HepG2 (cell line): ENCODE measurements around the gene ATRN. TPM values are rescaled to one million over a fixed set of nuclear protein-coding genes. Genes with fewer than 3 reads are reported as not detected.
A peak's percentile ranks its signal among the peaks of the same experiment; 100 is the strongest.

ENCODE experiments used
- AGO2 ChIP-seq: fragments of 200-400 bp; formaldehyde crosslinking; optimal IDR thresholded peaks from 2 replicates; pipeline ENCODE3; 2017; ENCODE audit warnings: mild to moderate bottlenecking, low read depth, low read length, moderate library complexity
- ATF5 ChIP-seq: sonication (generic); formaldehyde crosslinking; IDR thresholded peaks from 2 replicates; pipeline ENCODE4 v1.4.0; 2020; ENCODE audit warnings: mild to moderate bottlenecking, low read depth, missing genetic modification reagents
- BCLAF1 ChIP-seq: fragments of 450-650 bp; IDR thresholded peaks from 2 replicates; pipeline ENCODE4 v1.6.1; 2017; ENCODE audit warnings: mild to moderate bottlenecking
- DDIT3 ChIP-seq: sonication (generic); formaldehyde crosslinking; IDR thresholded peaks from 2 replicates; pipeline ENCODE4 v1.4.0; 2020; ENCODE audit warnings: mild to moderate bottlenecking, missing genetic modification reagents
- FOXC1 ChIP-seq: sonication (generic); formaldehyde crosslinking; IDR thresholded peaks from 2 replicates; pipeline ENCODE4 v1.8.0; 2022; ENCODE audit warnings: mild to moderate bottlenecking, missing genetic modification reagents, borderline replicate concordance
- HDAC6 ChIP-seq: fragments of 200-600 bp; sonication (generic); IDR thresholded peaks from 2 replicates; pipeline ENCODE4 v1.7.0; 2017; ENCODE audit warnings: mild to moderate bottlenecking, antibody characterized with exemption, low read length, low read depth
- NCOR1 ChIP-seq: fragments of 200-600 bp; sonication (generic); IDR thresholded peaks from 2 replicates; pipeline ENCODE4 v1.7.0; 2017; ENCODE audit warnings: antibody characterized with exemption, low read length, borderline replicate concordance
- POGK ChIP-seq: sonication (generic); formaldehyde crosslinking; conservative IDR thresholded peaks from 2 replicates; pipeline ENCODE4 v1.8.0; 2022; ENCODE audit warnings: mild to moderate bottlenecking, moderate library complexity, missing genetic modification reagents
- SPEN ChIP-seq: sonication (generic); formaldehyde crosslinking; IDR thresholded peaks from 2 replicates; pipeline ENCODE4 v1.5.1; 2020; ENCODE audit warnings: low read depth, mild to moderate bottlenecking, missing genetic modification reagents
- TOE1 ChIP-seq: sonication (generic); formaldehyde crosslinking; IDR thresholded peaks from 2 replicates; pipeline ENCODE4 v1.4.0; 2020; ENCODE audit warnings: mild to moderate bottlenecking, missing genetic modification reagents
- UBTF ChIP-seq: sonication (generic); formaldehyde crosslinking; IDR thresholded peaks from 2 replicates; pipeline ENCODE4 v1.4.0; 2020; ENCODE audit warnings: mild to moderate bottlenecking, missing genetic modification reagents
- YEATS2 ChIP-seq: sonication (generic); formaldehyde crosslinking; IDR thresholded peaks from 2 replicates; pipeline ENCODE4 v1.4.0; 2020; ENCODE audit warnings: missing genetic modification reagents, borderline replicate concordance
- ZFP37 ChIP-seq: sonication (generic); formaldehyde crosslinking; IDR thresholded peaks from 2 replicates; pipeline ENCODE4 v1.4.0; 2020; ENCODE audit warnings: missing genetic modification reagents, borderline replicate concordance
- ZNF20 ChIP-seq: sonication (generic); formaldehyde crosslinking; IDR thresholded peaks from 2 replicates; pipeline ENCODE4 v1.4.0; 2020; ENCODE audit warnings: mild to moderate bottlenecking, moderate library complexity, missing genetic modification reagents
- ZNF276 ChIP-seq: sonication (generic); formaldehyde crosslinking; IDR thresholded peaks from 2 replicates; pipeline ENCODE4 v1.4.0; 2020; ENCODE audit warnings: mild to moderate bottlenecking, low read depth, missing genetic modification reagents
- ZNF296 ChIP-seq: sonication (generic); formaldehyde crosslinking; conservative IDR thresholded peaks from 2 replicates; pipeline ENCODE4 v1.5.0; 2020; ENCODE audit warnings: mild to moderate bottlenecking, missing genetic modification reagents
- ZNF616 ChIP-seq: sonication (generic); formaldehyde crosslinking; IDR thresholded peaks from 2 replicates; pipeline ENCODE4 v1.5.0; 2020; ENCODE audit warnings: low read depth, mild to moderate bottlenecking, missing genetic modification reagents
- polyA plus RNA-seq, 8 experiments: library from polyadenylated mRNA; depleted of rRNA in 3 of 8; stranded (reverse) in 7 of 8; unstranded in 1 of 8; fragments of >200 nt; fragmentation: Illumina TruSeq in 4 of 8; extraction: Trizol in 4 of 8; gene quantifications; 2 replicates each; pipeline versions ENCODE4 v1.2.1 to v1.2.3, GENCODE V29; 2011 to 2016; ENCODE audit warnings: low read depth in 4 of 8, missing spikeins in 1 of 8, mixed read lengths in 1 of 8; ENCODE audit not compliant: insufficient read depth in 1 of 8
- total RNA-seq, 5 experiments: library from RNA; depleted of rRNA; stranded (reverse); fragments of >200 nt; fragmentation: Illumina TruSeq; extraction: Trizol; gene quantifications; 2 replicates each; pipeline ENCODE4 v1.2.3, GENCODE V29; 2016; ENCODE audit warnings: low read depth in 1 of 5

The ATRN gene
- total and polyA plus RNA-seq, 2 of the 13 experiments (the other 11 are each of a cell fraction or from before 2014, with no cell fraction given): 44.2 to 81.1 TPM

GRCh38 chr20:3628502-3629314, 157.9 kb downstream of the ATRN start (continued):
- TF ChIP-seq POGK (CRISPR knock-in tag) (peak; percentile 74; the same call in 1 of the 2 replicates), ZNF276 (0 out of 2 replicates have a peak, but pooled peaks have one; percentile 43), FOXC1 (CRISPR knock-in tag) (peak; percentile 96), ZFP37 (CRISPR knock-in tag) (peak; percentile 89; the same call in 1 of the 2 replicates), BCLAF1 (no peak), SPEN (CRISPR knock-in tag) (peak; percentile 91; the same call in 1 of the 2 replicates), ZNF296 (CRISPR knock-in tag) (no peak), AGO2 (no peak), YEATS2 (CRISPR knock-in tag) (no peak; the same call in 1 of the 2 replicates), HDAC6 (no peak), ZNF20 (CRISPR knock-in tag) (no peak), ZNF616 (no peak), ATF5 (CRISPR knock-in tag) (no peak), UBTF (CRISPR knock-in tag) (peak; percentile 36; the same call in 1 of the 2 replicates), TOE1 (CRISPR knock-in tag) (peak; percentile 55; the same call in 1 of the 2 replicates), DDIT3 (no peak), NCOR1 (peak; percentile 66; the same call in 1 of the 2 replicates)
